ENCODE measurements around the gene FFAR4.

Gene FFAR4

GRCh38 chr10:93570383-93570782 lies 3.9 kb downstream of the FFAR4 start:
- H3K9me3 ChIP-seq (ENCODE audit: control insufficient read depth, low read length): no peaks in the 10 kb centered on the region
- H3K27me3 ChIP-seq (ENCODE audit: control insufficient read depth, insufficient read depth, low read length, poor library complexity, severe bottlenecking): peaks cover 73% of the 10 kb centered on the region
- 41 to 46% methylated on average over 3 of the region's 3 CpGs for WGBS, 2 experiments
- H3K4me3 ChIP-seq (ENCODE audit: insufficient read depth, low read depth, low read length): no peak overlapping the region
- no peak overlapping the region for H3K27ac ChIP-seq (ENCODE audit: insufficient read depth, low read depth, low read length, poor library complexity, severe bottlenecking)
- no peaks in the 10 kb centered on the region for H3K36me3 ChIP-seq (ENCODE audit: control insufficient read depth, insufficient read depth, low read length)
- peaks cover 5% of the 10 kb centered on the region for H3K4me1 ChIP-seq (ENCODE audit: control insufficient read depth, insufficient read depth, low read length)

- Histone ChIP-seq H3K4me3 (ENCODE audit: insufficient read depth, low read depth, low read length) (no peak overlapping the region), H3K27ac (ENCODE audit: insufficient read depth, low read depth, low read length, poor library complexity, severe bottlenecking) (no peak overlapping the region), H3K9me3 (ENCODE audit: control insufficient read depth, low read length) (no peaks in the 10 kb centered on the region), H3K36me3 (ENCODE audit: control insufficient read depth, insufficient read depth, low read length) (no peaks in the 10 kb centered on the region), H3K4me1 (ENCODE audit: control insufficient read depth, insufficient read depth, low read length) (no peaks in the 10 kb centered on the region), H3K27me3 (ENCODE audit: control insufficient read depth, insufficient read depth, low read length, poor library complexity, severe bottlenecking) (peaks cover 50% of the 10 kb centered on the region)
- WGBS, 2 experiments: 93 to 95% methylated on average over 2 of the region's 2 CpGs
Observed at GRCh38 chr10:93572606-93573005, 6.1 kb downstream of the FFAR4 start.

- Histone ChIP-seq H3K27ac (ENCODE audit: insufficient read depth, low read depth, low read length, poor library complexity, severe bottlenecking) (no peak overlapping the region), H3K4me1 (ENCODE audit: control insufficient read depth, insufficient read depth, low read length) (no peaks in the 10 kb centered on the region), H3K36me3 (ENCODE audit: control insufficient read depth, insufficient read depth, low read length) (no peaks in the 10 kb centered on the region), H3K4me3 (ENCODE audit: insufficient read depth, low read depth, low read length) (no peak overlapping the region), H3K9me3 (ENCODE audit: control insufficient read depth, low read length) (no peaks in the 10 kb centered on the region), H3K27me3 (ENCODE audit: control insufficient read depth, insufficient read depth, low read length, poor library complexity, severe bottlenecking) (peaks cover 44% of the 10 kb centered on the region)
- 82 to 87% methylated on average over 10 of the region's 10 CpGs for WGBS, 2 experiments
Observed at GRCh38 chr10:93573051-93573909, 6.8 kb downstream of the FFAR4 start.

GRCh38 chr10:93573924-93574323 lies 7.5 kb downstream of the FFAR4 start:
- Histone ChIP-seq H3K4me3 (ENCODE audit: insufficient read depth, low read depth, low read length) (no peak overlapping the region), H3K27ac (ENCODE audit: insufficient read depth, low read depth, low read length, poor library complexity, severe bottlenecking) (no peak overlapping the region), H3K36me3 (ENCODE audit: control insufficient read depth, insufficient read depth, low read length) (no peaks in the 10 kb centered on the region), H3K4me1 (ENCODE audit: control insufficient read depth, insufficient read depth, low read length) (no peaks in the 10 kb centered on the region), H3K27me3 (ENCODE audit: control insufficient read depth, insufficient read depth, low read length, poor library complexity, severe bottlenecking) (peaks cover 37% of the 10 kb centered on the region), H3K9me3 (ENCODE audit: control insufficient read depth, low read length) (no peaks in the 10 kb centered on the region)
- WGBS, 2 experiments: 94% methylated on average over 2 of the region's 3 CpGs; no CpG with 5 or more reads in 1 of the 2 experiments

GRCh38 chr10:93576888-93577287 lies 10.4 kb downstream of the FFAR4 start:
- peaks cover 7% of the 10 kb centered on the region for H3K27me3 ChIP-seq (ENCODE audit: control insufficient read depth, insufficient read depth, low read length, poor library complexity, severe bottlenecking)
- no peak overlapping the region for H3K4me3 ChIP-seq (ENCODE audit: insufficient read depth, low read depth, low read length)
- no peaks in the 10 kb centered on the region for H3K4me1 ChIP-seq (ENCODE audit: control insufficient read depth, insufficient read depth, low read length)
- WGBS, 2 experiments: 86 to 92% methylated on average over 3 of the region's 3 CpGs
- H3K9me3 ChIP-seq (ENCODE audit: control insufficient read depth, low read length): no peaks in the 10 kb centered on the region
- no peak overlapping the region for H3K27ac ChIP-seq (ENCODE audit: insufficient read depth, low read depth, low read length, poor library complexity, severe bottlenecking)
- no peaks in the 10 kb centered on the region for H3K36me3 ChIP-seq (ENCODE audit: control insufficient read depth, insufficient read depth, low read length)

- peaks cover 1% of the 10 kb centered on the region for H3K27me3 ChIP-seq (ENCODE audit: control insufficient read depth, insufficient read depth, low read length, poor library complexity, severe bottlenecking)
- H3K36me3 ChIP-seq (ENCODE audit: control insufficient read depth, insufficient read depth, low read length): no peaks in the 10 kb centered on the region
- WGBS, 2 experiments: 97% methylated on average over 3 of the region's 3 CpGs
- H3K4me3 ChIP-seq (ENCODE audit: insufficient read depth, low read depth, low read length): no peak overlapping the region
- H3K9me3 ChIP-seq (ENCODE audit: control insufficient read depth, low read length): no peaks in the 10 kb centered on the region
- H3K27ac ChIP-seq (ENCODE audit: insufficient read depth, low read depth, low read length, poor library complexity, severe bottlenecking): no peak overlapping the region
- no peaks in the 10 kb centered on the region for H3K4me1 ChIP-seq (ENCODE audit: control insufficient read depth, insufficient read depth, low read length)
Observed at GRCh38 chr10:93577565-93577964, 11.1 kb downstream of the FFAR4 start.

- Histone ChIP-seq H3K4me1 (ENCODE audit: control insufficient read depth, insufficient read depth, low read length) (no peaks in the 10 kb centered on the region), H3K27me3 (ENCODE audit: control insufficient read depth, insufficient read depth, low read length, poor library complexity, severe bottlenecking) (no peaks in the 10 kb centered on the region), H3K36me3 (ENCODE audit: control insufficient read depth, insufficient read depth, low read length) (no peaks in the 10 kb centered on the region), H3K27ac (ENCODE audit: insufficient read depth, low read depth, low read length, poor library complexity, severe bottlenecking) (no peak overlapping the region), H3K4me3 (ENCODE audit: insufficient read depth, low read depth, low read length) (no peak overlapping the region), H3K9me3 (ENCODE audit: control insufficient read depth, low read length) (no peaks in the 10 kb centered on the region)
- WGBS, 2 experiments: 89 to 92% methylated on average over 7 of the region's 7 CpGs
Observed at GRCh38 chr10:93579089-93579488, 12.6 kb downstream of the FFAR4 start.

GRCh38 chr10:93579985-93580711 lies 13.7 kb downstream of the FFAR4 start:
- H3K36me3 ChIP-seq (ENCODE audit: control insufficient read depth, insufficient read depth, low read length): no peaks in the 10 kb centered on the region
- 91 to 92% methylated on average over 3 of the region's 3 CpGs for WGBS, 2 experiments
- H3K4me1 ChIP-seq (ENCODE audit: control insufficient read depth, insufficient read depth, low read length): no peaks in the 10 kb centered on the region
- no peaks in the 10 kb centered on the region for H3K27me3 ChIP-seq (ENCODE audit: control insufficient read depth, insufficient read depth, low read length, poor library complexity, severe bottlenecking)
- H3K9me3 ChIP-seq (ENCODE audit: control insufficient read depth, low read length): no peaks in the 10 kb centered on the region
- no peak overlapping the region for H3K4me3 ChIP-seq (ENCODE audit: insufficient read depth, low read depth, low read length)
- peak overlapping the region; percentile 38 for H3K27ac ChIP-seq (ENCODE audit: insufficient read depth, low read depth, low read length, poor library complexity, severe bottlenecking)

- Histone ChIP-seq H3K27ac (ENCODE audit: insufficient read depth, low read depth, low read length, poor library complexity, severe bottlenecking) (peak overlapping the region; percentile 56), H3K36me3 (ENCODE audit: control insufficient read depth, insufficient read depth, low read length) (no peaks in the 10 kb centered on the region), H3K4me1 (ENCODE audit: control insufficient read depth, insufficient read depth, low read length) (no peaks in the 10 kb centered on the region), H3K27me3 (ENCODE audit: control insufficient read depth, insufficient read depth, low read length, poor library complexity, severe bottlenecking) (no peaks in the 10 kb centered on the region), H3K9me3 (ENCODE audit: control insufficient read depth, low read length) (no peaks in the 10 kb centered on the region), H3K4me3 (ENCODE audit: insufficient read depth, low read depth, low read length) (no peak overlapping the region)
- WGBS, 2 experiments: 60 to 63% methylated on average over 6 of the region's 6 CpGs
Observed at GRCh38 chr10:93580828-93581227, 14.4 kb downstream of the FFAR4 start.

GRCh38 chr10:93584445-93584844 lies 18.0 kb downstream of the FFAR4 start:
- 92 to 97% methylated on average over 7 of the region's 7 CpGs for WGBS, 2 experiments
- H3K27me3 ChIP-seq (ENCODE audit: control insufficient read depth, insufficient read depth, low read length, poor library complexity, severe bottlenecking): no peaks in the 10 kb centered on the region

More at GRCh38 chr10:93584445-93584844, 18.0 kb downstream of the FFAR4 start:
- no peaks in the 10 kb centered on the region for H3K4me1 ChIP-seq (ENCODE audit: control insufficient read depth, insufficient read depth, low read length)
- no peak overlapping the region for H3K4me3 ChIP-seq (ENCODE audit: insufficient read depth, low read depth, low read length)
- no peak overlapping the region for H3K27ac ChIP-seq (ENCODE audit: insufficient read depth, low read depth, low read length, poor library complexity, severe bottlenecking)
- H3K36me3 ChIP-seq (ENCODE audit: control insufficient read depth, insufficient read depth, low read length): no peaks in the 10 kb centered on the region
- no peaks in the 10 kb centered on the region for H3K9me3 ChIP-seq (ENCODE audit: control insufficient read depth, low read length)
